Measurements from ENCODE around the gene VSX1. TPM values are rescaled to one million over a fixed set of nuclear protein-coding genes. Genes with fewer than 3 reads are reported as not detected.

Gene VSX1
- total and polyA plus RNA-seq, 2 donors (not counting 1 experiment from before 2014, with no cell fraction given): not detected

DNA sequence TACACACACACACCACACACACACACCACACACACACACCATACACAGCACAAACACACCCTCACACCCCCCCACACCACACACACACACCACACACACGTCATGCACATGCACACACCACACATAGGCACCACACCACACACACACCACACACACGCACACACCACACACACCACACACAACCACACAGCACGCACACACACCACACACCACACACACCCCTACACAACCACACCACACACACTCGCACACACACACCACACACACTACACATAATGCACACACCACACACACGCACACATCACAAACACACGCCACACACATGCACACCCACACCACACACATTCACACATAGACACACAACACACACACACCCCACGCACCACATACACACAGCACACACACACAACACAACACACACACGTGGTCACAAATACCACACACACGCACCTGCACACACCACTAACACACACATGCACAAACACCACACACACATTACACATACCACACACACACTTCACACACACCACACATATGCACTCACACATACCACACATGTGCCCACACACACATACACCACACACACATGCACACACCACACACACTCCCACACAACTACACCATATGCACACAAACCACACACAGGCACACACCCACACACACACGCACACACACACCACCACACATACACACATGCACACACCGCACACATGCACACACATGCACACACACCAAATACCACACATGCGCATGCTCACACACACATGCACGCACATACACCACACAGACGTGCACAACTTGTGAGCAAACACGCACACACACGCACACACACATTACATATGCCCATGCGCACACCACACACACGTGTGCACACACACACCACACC, 14.6 kb downstream of the VSX1 start:
- H3K36me3 ChIP-seq (ENCODE audit: control insufficient read depth, insufficient read depth, low read length): no peaks in the 10 kb centered on the region
- DNase-seq (ENCODE audit: low read depth in 2 of 2): no peak
- no peak overlapping the region for H2AFZ ChIP-seq (ENCODE audit: low read length)
- H3K4me1 ChIP-seq (ENCODE audit: control insufficient read depth, extremely low read depth, insufficient read depth, low read length): no peaks in the 10 kb centered on the region
- no peaks in the 10 kb centered on the region for H4K20me1 ChIP-seq (ENCODE audit: control insufficient read depth, extremely low read depth, insufficient read depth, low read length)
- H3K4me2 ChIP-seq (ENCODE audit: extremely low read depth, insufficient read depth, low read length): no peak overlapping the region
- no peaks in the 10 kb centered on the region for H3K9me3 ChIP-seq (ENCODE audit: control insufficient read depth, insufficient read depth, low read depth, low read length)
- no peaks in the 10 kb centered on the region for H3K79me2 ChIP-seq (ENCODE audit: control insufficient read depth, insufficient read depth, low read length)
- no peak overlapping the region for H3K4me3 ChIP-seq (replicated peaks in 1 of 4; ENCODE audit: control extremely low read depth in 1 of 4, insufficient read depth in 1 of 4, low read depth in 3 of 4, low read length in 4 of 4)
- no peak overlapping the region for H3K9ac ChIP-seq (ENCODE audit: insufficient read depth, low read length)
- peaks cover 39% of the 10 kb centered on the region for H3K27me3 ChIP-seq (ENCODE audit: control insufficient read depth, insufficient read depth, low read length)
- no peak overlapping the region for H3K27ac ChIP-seq (ENCODE audit: insufficient read depth, low read length)
- peak; percentile 6 for TF ChIP-seq EZH2 (IDR thresholded peaks at IDR 0.05; ENCODE audit: low read length, missing control alignments)
- TF ChIP-seq, protein P1, sequence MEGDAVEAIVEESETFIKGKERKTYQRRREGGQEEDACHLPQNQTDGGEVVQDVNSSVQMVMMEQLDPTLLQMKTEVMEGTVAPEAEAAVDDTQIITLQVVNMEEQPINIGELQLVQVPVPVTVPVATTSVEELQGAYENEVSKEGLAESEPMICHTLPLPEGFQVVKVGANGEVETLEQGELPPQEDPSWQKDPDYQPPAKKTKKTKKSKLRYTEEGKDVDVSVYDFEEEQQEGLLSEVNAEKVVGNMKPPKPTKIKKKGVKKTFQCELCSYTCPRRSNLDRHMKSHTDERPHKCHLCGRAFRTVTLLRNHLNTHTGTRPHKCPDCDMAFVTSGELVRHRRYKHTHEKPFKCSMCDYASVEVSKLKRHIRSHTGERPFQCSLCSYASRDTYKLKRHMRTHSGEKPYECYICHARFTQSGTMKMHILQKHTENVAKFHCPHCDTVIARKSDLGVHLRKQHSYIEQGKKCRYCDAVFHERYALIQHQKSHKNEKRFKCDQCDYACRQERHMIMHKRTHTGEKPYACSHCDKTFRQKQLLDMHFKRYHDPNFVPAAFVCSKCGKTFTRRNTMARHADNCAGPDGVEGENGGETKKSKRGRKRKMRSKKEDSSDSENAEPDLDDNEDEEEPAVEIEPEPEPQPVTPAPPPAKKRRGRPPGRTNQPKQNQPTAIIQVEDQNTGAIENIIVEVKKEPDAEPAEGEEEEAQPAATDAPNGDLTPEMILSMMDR (conservative IDR thresholded peaks at IDR 0.05 in 1 of 2, IDR thresholded peaks at IDR 0.05 in 1 of 2; ENCODE audit: low read depth in 1 of 2, low read length in 2 of 2): no peak

DNA sequence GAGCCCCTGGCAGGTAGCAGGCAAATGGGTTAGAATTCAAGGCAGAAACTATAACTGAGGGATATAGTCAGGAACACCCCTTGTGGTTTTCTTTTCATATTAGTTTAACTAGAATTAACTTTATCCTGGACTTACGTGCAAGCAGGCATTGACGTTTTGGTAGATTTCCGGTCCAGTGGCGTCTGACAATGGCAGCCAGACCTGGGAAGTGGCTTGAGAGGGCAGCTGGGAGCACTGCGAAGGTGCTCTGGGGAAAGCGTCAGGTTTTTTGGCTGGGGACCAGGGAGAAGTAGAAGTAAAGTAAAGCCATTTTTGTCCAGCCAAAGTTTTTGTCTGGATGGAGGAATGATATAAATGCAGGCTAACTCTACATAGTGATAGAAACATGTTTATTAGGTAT, 15.6 kb downstream of the VSX1 start:
- TF ChIP-seq EZH2 (IDR thresholded peaks at IDR 0.05; ENCODE audit: low read length, missing control alignments): peak; percentile 16
- TF ChIP-seq, protein P1 (conservative IDR thresholded peaks at IDR 0.05 in 1 of 2, IDR thresholded peaks at IDR 0.05 in 1 of 2; ENCODE audit: low read depth in 1 of 2, low read length in 2 of 2): no peak
- Histone ChIP-seq H3K79me2 (ENCODE audit: control insufficient read depth, insufficient read depth, low read length) (no peaks in the 10 kb centered on the region), H3K4me3 (replicated peaks in 1 of 4; ENCODE audit: control extremely low read depth in 1 of 4, insufficient read depth in 1 of 4, low read depth in 3 of 4, low read length in 4 of 4) (no peak overlapping the region), H3K9me3 (ENCODE audit: control insufficient read depth, insufficient read depth, low read depth, low read length) (no peaks in the 10 kb centered on the region), H3K4me2 (ENCODE audit: extremely low read depth, insufficient read depth, low read length) (no peak overlapping the region), H4K20me1 (ENCODE audit: control insufficient read depth, extremely low read depth, insufficient read depth, low read length) (no peaks in the 10 kb centered on the region), H3K9ac (ENCODE audit: insufficient read depth, low read length) (no peak overlapping the region), H3K27me3 (ENCODE audit: control insufficient read depth, insufficient read depth, low read length) (peaks cover 38% of the 10 kb centered on the region), H3K27ac (ENCODE audit: insufficient read depth, low read length) (no peak overlapping the region), H2AFZ (ENCODE audit: low read length) (no peak overlapping the region), H3K4me1 (ENCODE audit: control insufficient read depth, extremely low read depth, insufficient read depth, low read length) (no peaks in the 10 kb centered on the region), H3K36me3 (ENCODE audit: control insufficient read depth, insufficient read depth, low read length) (no peaks in the 10 kb centered on the region)
- DNase-seq (ENCODE audit: low read depth in 2 of 2): no peak

DNA sequence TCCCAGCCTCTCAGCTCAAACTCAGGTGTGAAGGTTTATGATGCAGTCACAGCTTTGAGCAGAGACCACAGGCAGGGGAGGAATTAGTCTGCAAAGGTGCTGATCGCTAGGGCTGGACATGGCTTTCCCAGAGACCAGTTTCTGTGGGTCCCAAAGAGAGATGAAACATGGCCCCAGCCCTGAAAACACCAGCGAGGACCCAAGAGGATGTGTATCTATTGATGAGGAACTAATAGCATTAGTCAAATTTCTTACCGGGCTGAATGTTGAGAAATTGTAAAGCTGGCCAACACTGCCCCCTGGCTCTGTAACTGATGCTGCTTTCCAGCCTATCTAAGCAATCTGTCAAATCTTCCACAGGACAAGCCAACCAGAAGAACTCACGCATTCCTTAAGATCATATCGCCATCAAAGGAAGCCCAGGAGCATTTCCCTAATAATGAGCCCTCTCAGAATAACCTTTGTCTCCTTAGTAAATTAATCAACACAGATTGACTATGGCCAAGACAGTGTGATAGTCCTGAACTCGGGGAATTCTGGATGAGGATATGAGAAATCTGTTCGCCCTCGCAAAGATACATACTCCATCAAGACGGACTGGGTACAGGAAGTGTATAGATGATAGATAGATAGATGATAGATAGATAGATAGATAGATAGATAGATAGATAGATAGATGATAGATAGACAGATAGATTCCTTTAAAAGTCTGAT, 16.2 kb downstream of the VSX1 start:
- DNase-seq (ENCODE audit: low read depth in 2 of 2): peak; percentile 48 to 61
- peaks cover 41% of the 10 kb centered on the region for H3K27me3 ChIP-seq (ENCODE audit: control insufficient read depth, insufficient read depth, low read length)
- TF ChIP-seq EZH2 (IDR thresholded peaks at IDR 0.05; ENCODE audit: low read length, missing control alignments): no peak
- TF ChIP-seq, protein P1 (conservative IDR thresholded peaks at IDR 0.05 in 1 of 2, IDR thresholded peaks at IDR 0.05 in 1 of 2; ENCODE audit: low read depth in 1 of 2, low read length in 2 of 2): peak; percentile 76 to 84

More for the DNA sequence above, 16.2 kb downstream of the VSX1 start:
- H3K4me3 ChIP-seq (replicated peaks in 1 of 4; ENCODE audit: control extremely low read depth in 1 of 4, insufficient read depth in 1 of 4, low read depth in 3 of 4, low read length in 4 of 4): no peak overlapping the region
- no peak overlapping the region for H3K4me2 ChIP-seq (ENCODE audit: extremely low read depth, insufficient read depth, low read length)
- H2AFZ ChIP-seq (ENCODE audit: low read length): no peak overlapping the region
- no peak overlapping the region for H3K27ac ChIP-seq (ENCODE audit: insufficient read depth, low read length)
- H3K9ac ChIP-seq (ENCODE audit: insufficient read depth, low read length): no peak overlapping the region
- H3K4me1 ChIP-seq (ENCODE audit: control insufficient read depth, extremely low read depth, insufficient read depth, low read length): no peaks in the 10 kb centered on the region
- H3K79me2 ChIP-seq (ENCODE audit: control insufficient read depth, insufficient read depth, low read length): no peaks in the 10 kb centered on the region
- H3K9me3 ChIP-seq (ENCODE audit: control insufficient read depth, insufficient read depth, low read depth, low read length): no peaks in the 10 kb centered on the region
- H4K20me1 ChIP-seq (ENCODE audit: control insufficient read depth, extremely low read depth, insufficient read depth, low read length): no peaks in the 10 kb centered on the region
- H3K36me3 ChIP-seq (ENCODE audit: control insufficient read depth, insufficient read depth, low read length): no peaks in the 10 kb centered on the region
